Stimulated activated CD8-positive, alpha-beta memory T cell treated with anti-CD3 and anti-CD28 coated beads, Interleukin-7, amount 100 ng/mL, for 48 hours (primary cell): Measurements from ENCODE around the gene EME2.

Experiments used
- DNase-seq, 2 donors: peaks; one replicate each; pipeline ENCODE4 v3.0.0-alpha.2; 2020; ENCODE audit warnings: low read depth in 1 of 2; ENCODE audit errors: extremely low read depth in 1 of 2

Gene EME2

DNA sequence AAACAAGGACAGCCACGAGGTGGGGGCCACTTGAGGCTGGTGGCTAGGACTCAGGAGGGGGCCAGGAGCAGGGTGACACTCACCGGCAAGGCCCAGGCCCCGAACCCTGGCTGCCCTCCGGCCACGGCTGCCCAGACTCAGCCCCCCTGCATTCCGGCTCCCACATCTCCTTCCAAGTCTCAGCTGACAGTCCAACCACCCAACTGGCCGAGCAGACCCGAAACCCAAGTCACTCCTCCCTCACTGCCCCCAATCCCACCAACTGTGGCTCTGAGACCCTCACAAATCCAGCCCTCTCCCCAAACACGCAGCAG lies 44.6 kb downstream of the EME2 start:
- DNase-seq, result no peak

DNA sequence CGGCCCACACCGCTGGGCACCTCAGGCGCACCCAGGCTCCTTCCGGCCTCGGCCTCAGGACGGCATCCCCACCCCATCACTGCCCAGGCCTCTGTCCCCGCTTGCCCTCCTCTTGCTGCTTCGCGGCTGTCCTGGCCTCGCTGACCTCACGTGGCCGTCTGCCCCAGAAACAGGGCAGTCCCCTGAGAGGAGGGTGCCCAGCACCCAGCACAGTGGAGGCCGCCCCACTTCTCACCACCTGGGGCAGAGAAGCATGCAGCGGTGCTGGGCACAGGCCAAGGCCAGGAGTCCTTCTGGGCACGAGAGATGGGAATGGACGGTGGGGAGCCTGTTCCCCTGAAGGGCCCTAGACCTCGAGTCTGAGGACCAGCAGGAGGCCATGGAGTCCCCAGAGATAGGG lies 45.1 kb downstream of the EME2 start:
- DNase-seq, result no peak

DNA sequence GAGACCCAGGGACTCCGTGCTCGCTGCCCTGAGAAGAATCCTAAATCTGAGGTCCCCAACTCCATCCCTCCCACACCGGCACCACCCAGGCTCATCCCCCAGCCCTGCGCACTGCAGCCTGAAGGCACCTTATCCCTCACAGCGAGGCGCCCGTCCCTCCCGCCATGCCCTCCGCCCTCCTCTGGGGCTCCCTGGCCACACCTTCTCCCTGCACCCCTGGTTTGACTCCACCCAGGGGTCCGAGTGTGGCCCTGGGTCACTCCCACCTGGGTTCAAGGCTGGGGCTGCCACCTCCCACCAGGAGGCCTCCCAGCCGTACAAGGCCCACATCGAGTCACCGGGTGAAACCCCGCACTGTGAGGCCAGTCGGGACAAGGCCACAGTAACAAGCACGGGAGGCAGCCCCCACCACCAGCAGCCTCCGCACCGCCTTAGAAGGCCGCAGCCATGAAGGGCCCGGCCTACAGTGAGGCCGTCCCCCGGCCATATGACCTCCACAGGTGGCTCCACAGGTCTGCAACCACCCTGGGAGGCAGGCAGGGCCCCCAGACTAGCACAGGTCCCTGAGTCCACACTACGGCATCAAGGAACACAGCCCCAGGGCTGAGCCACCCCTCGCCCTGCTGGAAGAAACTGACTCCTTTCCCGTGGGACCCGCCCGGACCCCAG lies 45.7 kb downstream of the EME2 start:
- no peak for DNase-seq

DNA sequence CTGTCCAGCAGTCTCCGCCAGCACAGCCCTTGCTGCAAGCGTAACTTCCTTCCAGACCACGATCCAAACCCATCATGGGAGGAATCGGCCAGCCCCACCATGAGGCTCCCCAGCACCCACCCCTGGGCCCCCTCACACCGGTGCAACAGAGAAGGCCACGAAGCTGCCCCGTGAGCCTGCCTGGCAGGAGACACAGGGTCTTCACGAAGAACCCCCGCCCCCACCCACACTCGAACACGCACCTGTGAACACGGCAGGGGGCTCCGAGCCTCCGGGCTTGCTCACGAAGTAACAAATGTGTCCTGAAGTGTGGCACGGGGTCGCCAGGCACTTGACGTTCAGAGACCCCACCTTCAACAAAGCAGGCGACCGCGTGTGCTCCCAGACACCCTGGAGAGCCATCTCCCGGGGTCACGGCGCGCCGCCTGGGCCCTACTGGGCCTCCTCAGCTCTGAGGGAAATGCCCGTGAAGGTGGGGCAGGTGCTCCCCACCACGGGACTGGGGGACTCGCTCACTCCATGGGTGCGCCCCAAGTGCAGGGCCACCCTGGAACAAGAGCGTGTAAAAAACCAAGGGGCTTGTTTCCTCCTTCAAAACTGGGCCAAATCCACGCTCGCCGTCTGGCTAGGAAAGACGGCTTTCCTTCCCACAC lies 46.4 kb downstream of the EME2 start:
- no peak for DNase-seq

DNA sequence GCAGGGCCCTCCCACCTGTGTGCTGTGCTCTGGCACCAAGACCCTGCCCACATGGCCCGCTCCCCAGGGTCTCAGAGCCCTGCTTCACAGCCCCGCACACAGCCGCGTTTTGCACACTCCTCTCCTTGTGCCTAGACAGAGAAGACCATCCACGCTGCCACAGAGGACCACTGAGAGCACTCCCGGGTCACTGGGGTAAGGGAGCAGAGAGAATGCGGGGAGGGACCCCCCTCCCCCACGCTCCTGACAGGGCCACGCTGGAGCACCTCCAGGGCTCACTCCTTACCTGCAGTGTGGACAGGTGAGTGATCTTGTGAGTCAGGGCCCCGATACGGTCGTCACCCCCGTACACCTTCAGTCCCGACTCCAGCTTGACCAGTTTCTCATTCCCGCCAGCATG lies 47.0 kb downstream of the EME2 start:
- DNase-seq, result no peak

DNA sequence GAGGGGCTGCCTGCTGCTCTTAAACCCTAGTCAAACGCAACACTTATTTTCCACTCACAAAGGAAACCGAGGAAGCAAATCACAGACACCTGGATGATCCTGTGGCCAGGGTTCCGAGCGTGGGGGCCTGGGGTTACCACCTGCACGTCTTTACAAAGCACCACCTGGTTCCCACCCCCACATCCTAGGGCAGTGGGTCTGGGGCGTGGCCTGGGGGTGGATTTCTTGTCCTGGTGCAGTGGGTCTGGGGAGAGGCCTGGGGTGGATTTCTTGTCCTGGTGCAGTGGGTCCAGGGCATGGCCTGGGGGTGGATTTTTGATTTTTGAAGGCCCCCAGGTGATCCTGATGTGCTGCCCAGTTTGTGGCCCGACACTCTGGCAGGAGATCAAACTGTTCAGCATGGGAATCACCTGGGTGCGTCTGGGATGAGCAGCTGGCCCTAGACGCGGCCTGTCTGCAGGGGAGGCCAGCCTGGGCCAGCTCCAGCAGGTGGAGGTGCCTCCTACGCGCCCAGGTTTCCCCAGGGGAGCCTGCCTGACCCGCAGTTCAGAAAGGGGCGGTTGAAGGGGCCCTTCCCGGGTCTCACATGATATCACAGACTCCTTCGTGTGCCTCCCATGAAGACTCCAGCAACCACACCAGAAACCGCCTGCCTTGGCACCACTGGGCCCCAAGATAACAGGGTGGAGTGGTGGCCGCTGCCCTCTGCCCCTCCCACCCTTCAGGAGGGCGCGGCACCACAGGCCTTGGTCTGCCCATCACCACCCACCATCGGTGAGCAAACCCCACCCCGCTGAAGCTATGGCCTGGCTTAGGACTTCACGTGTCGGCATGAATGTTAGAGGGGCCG lies 47.7 kb downstream of the EME2 start:
- no peak for DNase-seq

DNA sequence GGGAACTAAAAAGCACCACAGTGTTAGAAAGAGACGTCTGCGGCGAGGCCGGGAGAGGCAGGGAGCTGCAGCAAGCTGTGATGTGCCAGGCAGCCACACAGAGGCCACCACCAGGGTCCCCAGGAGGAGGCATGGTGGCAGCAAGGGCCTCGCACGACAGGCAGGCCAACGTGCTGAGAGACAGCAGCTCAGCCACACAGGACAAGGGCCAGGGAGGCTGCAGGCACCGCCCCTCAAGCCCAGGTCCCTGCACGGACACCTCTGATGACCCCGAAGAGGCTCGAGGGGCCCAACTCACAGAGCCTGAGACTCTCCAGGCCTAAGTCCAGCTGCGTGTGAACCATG lies 48.3 kb downstream of the EME2 start:
- no peak for DNase-seq

DNA sequence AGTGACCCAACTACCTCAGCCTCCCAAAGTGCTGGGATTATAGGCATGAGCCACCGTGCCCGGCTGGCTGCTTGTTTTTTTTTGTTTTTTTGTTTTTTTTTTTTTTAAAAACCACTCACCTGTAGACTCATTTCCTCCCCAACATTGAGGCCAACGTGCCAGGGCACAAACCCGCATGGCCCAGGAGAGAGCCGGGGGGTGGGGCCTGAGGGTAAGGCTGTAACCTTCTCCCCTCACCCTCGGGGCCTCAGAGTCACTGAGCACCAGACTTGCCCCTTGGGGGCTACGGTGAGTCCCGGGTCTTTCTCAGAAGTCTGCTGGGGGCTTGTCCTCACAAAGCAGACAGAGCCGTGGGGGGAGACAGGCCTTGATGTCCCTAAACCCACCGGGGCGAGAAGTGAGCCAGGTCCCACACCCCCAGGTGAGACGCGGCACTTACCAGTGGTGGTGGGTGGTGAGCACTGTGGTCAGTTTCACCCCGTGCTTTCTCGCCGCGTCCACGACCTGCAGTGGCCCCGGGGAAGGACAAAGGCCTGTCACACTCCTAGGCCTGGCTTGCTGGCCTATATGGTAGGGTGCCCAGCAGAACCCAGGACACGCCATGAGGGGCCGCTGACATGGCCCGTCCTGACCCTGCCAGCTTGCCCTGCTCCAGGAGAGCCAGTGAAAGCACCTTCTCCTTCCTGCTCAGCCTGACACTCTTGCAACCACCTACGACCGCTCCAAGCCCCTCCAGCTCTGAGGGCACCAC lies 49.4 kb downstream of the EME2 start:
- DNase-seq, result no peak

DNA sequence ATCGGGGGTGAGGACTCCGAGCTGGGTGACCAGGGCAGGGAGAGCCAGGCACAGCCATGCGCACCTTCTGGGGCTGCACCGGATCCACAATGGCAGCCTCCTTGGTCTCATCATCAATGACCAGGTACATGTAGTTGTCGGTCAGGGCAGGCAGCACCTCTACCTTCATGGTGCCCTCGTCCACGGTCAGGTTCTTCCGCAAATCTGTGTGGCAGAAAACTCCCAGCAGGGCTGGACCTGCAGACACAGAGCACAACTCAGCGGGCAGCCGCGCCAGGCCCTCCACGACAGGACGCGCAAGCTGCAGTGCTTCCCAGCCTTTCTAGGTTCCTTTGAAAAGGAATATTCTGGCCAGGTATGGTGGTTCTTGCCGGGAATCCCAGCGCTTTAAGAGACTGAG lies 50.2 kb downstream of the EME2 start:
- no peak for DNase-seq

DNA sequence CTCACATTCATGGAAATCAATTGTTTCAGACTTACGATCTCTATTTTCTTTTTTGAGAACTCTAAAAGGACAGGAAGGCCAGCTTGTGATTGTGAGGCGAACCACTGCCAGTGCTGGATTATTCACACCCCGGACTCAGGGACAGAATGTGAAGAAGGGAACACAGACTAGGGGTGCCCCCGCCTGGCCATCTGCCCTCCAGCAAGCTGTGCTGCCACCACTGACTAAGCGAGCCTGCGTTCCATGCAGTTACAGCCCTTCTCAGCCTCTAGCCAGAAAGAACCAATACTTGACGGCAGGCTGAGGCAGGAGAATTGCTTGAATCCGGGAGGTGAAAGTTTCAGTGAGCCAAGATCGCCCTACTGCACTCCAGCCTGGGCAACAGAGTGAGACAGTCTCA lies 51.2 kb downstream of the EME2 start:
- DNase-seq, result no peak

DNA sequence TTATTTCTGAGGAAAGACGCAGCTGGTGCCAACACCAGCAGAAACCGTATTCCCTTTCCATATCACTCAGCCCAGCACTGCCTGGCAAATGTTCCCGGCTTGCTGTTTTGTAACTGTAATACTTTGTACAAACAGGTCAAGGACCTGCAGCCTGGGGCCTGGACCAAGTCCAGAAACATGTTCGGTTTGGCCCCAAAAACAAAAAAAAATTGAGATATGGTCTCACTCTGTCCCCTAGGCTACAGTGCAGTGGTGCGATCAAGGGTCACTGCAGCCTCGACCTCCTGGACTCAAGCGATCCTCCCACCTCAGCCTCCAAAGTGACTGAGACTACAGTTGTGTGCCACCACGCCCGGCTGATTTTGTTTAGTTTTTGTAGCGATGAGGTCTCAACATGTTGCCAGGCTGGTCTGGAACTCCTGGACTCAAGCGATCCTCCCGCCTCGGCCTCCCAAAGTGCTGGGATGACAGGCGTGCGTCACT lies 52.8 kb downstream of the EME2 start:
- no peak for DNase-seq
